GM12892 (cell line): ENCODE measurements around the gene SH3BP5L.

Experiments used
- POLR2A ChIP-seq: IDR thresholded peaks from 2 replicates; pipeline ENCODE4 v1.6.1; 2011; ENCODE audit warnings: low read depth, low read length, control low read depth
- POLR2AphosphoS5 ChIP-seq: IDR thresholded peaks from 2 replicates; pipeline ENCODE4 v1.6.1; 2011; ENCODE audit warnings: low read depth, low read length, control low read depth
- TAF1 ChIP-seq: IDR thresholded peaks from 2 replicates; pipeline ENCODE4 v1.6.1; 2011; ENCODE audit warnings: low read depth, mild to moderate bottlenecking, control low read depth, low read length, borderline replicate concordance

- TF ChIP-seq POLR2A (no peak), POLR2AphosphoS5 (peak; percentile 52; the same call in 1 of the 2 replicates), TAF1 (no peak)
Observed at GRCh38 chr1:248851390-248851789, 25.7 kb upstream of the SH3BP5L start.
